Endothelial cell of hepatic sinusoid (primary cell): ENCODE measurements around the gene ZSCAN16.

Experiments
- in situ Hi-C: cut with HindIII; loops from 2 replicates; pipeline ENCODE4 v1.10.0; 2017; ENCODE audit warnings: low sequenced_read_pairs

The ZSCAN16 gene

DNA sequence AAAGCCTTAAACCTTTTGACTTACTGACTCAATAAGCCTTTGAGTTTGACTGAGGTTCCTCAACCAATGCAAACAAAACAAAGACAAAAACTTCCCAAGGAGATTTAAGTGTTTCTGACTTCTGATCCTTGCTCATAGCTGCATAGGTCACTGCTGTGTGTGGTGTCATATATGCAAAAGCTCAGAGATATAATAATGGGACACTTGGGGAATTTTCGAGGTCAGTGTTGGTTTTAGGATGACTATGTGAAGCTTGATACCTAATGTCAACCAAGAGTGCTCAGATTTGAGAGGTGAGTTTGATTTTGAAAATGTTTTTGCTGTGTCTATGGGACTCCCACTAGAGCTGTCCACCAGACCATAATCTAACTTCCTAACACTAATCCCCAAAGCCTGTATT lies 43.5 kb downstream of the ZSCAN16 start:
- in situ Hi-C loops, result no loop called here

DNA sequence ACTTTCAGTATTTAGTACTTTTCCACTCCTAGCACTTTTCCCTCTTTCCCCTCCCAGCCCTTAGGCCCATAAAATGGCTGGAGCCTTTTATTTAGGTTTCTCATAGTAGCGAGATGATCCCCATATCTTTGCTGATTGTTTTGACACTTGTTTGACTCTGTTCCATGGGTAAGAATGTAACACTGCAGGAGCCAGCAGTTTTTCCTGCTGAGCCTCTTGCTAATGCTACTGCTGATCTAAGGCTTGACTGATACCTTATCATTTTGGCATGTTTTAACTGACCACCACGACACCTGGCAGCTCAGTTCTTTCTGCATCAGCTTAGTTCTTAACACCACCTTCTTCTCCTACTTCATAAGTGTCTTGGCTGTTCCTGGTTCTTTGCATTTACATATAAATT lies 46.9 kb downstream of the ZSCAN16 start:
- in situ Hi-C loops, result no loop called here

DNA sequence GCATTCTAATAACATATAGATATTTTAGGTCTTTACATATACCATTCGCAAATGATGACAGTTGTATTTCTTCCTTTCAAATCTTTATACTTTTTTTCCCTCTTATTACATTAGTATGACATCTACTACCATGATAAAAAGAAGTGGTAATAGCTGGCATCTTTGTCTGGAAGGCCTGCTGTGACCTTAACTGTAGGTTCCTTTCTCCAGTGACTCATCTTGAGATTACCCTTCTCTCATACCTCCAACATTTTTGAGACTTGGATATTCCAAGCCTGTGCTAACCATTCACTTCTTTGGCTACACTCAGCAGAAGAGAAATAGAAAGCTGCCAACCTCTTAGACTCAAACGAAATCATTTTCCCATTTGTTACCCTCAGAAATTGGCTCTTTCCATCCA lies 47.6 kb downstream of the ZSCAN16 start:
- in situ Hi-C loops, result no loop called here

- in situ Hi-C loops, result no loop called here
These were observed 52.0 kb downstream of the ZSCAN16 start for GRCh38 chr6:28176373-28176772.
